GM12892 (cell line): ENCODE results near the gene CSRNP2.

ENCODE experiments used
- POLR2A ChIP-seq: IDR thresholded peaks from 2 replicates; pipeline ENCODE4 v1.6.1; 2011; ENCODE audit warnings: low read depth, low read length, control low read depth
- POLR2AphosphoS5 ChIP-seq: IDR thresholded peaks from 2 replicates; pipeline ENCODE4 v1.6.1; 2011; ENCODE audit warnings: low read depth, low read length, control low read depth

DNA sequence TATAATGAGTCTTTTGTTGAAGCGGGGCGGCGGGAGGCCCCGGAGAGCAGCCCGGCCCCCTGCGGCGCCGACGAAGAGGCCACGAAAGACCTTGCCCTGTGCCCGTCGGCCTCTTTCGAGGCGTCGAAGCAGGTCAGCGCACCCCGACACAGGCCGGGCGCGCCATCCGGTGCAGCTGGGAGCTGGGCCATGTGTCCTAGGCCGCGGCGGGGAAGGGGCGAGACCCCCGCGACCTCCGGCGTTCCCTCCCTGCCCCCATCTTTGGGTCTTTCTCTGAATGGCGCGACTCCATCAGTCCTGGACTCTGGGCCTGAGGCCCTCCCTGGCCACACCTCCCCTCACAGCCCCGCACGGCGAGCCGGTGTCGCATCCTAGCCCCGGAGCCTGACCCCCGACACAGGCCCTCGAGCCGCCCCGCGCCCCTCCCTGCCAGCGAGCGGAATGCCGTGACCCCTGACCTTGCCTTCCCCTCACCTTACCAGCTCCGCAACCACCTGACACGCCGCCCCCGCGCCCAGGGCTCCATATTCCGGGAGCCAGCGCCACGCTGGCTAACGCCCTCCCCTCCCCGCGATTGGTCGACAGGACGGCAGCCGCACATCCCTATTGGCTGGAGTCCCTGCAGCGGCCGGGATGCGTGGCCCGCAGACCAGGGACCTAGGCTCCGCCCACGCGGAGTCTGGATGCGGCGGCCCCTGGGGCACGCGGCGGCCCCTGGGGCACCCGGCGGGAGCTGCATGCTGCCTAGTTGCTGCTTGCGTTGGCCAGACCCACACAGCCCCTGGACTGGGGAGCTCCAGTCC lies 57.4 kb downstream of the CSRNP2 start, which contains the start of gene SLC11A2:
- TF ChIP-seq POLR2A (peak; percentile 57; the same call in 1 of the 2 replicates), POLR2AphosphoS5 (no peak)
